Ovary (tissue), 3 donors: Measurements from ENCODE around the gene ARPC4.

Experiments
- CTCF ChIP-seq, 3 donors: fragments of 450-650 bp in 2 of 3; fragments of 200-600 bp in 1 of 3; IDR thresholded peaks; one replicate each; pipeline versions ENCODE4 v1.5.1 to v1.8.0; 2016 to 2022; ENCODE audit warnings: antibody characterized with exemption in 3 of 3, mild to moderate bottlenecking in 1 of 3
- POLR2A ChIP-seq: fragments of 450-650 bp; IDR thresholded peaks from one replicate; pipeline ENCODE4 v1.6.1; 2017; ENCODE audit warnings: antibody characterized with exemption, mild to moderate bottlenecking, moderate library complexity
- donor health status: DM: no; HTN: no; CAD: no.

GRCh38 chr3:9791790-9792404, 985 bp upstream of the ARPC4 start:
- no peak for TF ChIP-seq POLR2A
- no peak for TF ChIP-seq CTCF (IDR thresholded peaks at IDR 0.05)
